A549 (cell line): ENCODE data around the gene ALDH1L1. TPM values are rescaled to one million over a fixed set of nuclear protein-coding genes. Genes with fewer than 3 reads are reported as not detected.

Experiments used
- ATAC-seq, 2 experiments: fragments of 200-7000 bp in 1 of 2; fragments of >200 bp in 1 of 2; cut with Nextera tagmentation in 1 of 2; cut with Tn5 transposase in 1 of 2; 3 replicates each; pipeline versions ENCODE4 v1.8.0 to v1.9.1; 2018 to 2020; ENCODE audit warnings: mild to moderate bottlenecking in 1 of 2, moderate library complexity in 1 of 2
- CTCF ChIA-PET: fragments of 300-600 bp; sonication (Branson Sonifier 250); formaldehyde crosslinking; extraction: SDS; loops from one replicate; lab custom pipeline; 2021; ENCODE audit warnings: antibody characterized with exemption, inconsistent platforms; lab: Yijun Ruan, JAX
- POLR2A ChIA-PET: fragments of 350-600 bp; formaldehyde crosslinking; extraction: SDS; loops from one replicate; lab custom pipeline; 2021; ENCODE audit warnings: antibody characterized with exemption, inconsistent platforms; lab: Yijun Ruan, JAX
- DNase-seq, 2 experiments: peaks; one replicate each; pipeline versions ENCODE4 v3.0.0 to v3.0.0-alpha.2; 2011 to 2016; ENCODE audit warnings: low read depth in 1 of 2, low spot score in 1 of 2
- FAIRE-seq: peaks from 2 replicates; lab custom pipeline; 2011; peaks lifted over from hg19 to GRCh38; lab: Jason Lieb, UNC
- H3K27ac ChIP-seq, 2 experiments: fragments of >200 bp; sonication (Bioruptor Twin); formaldehyde crosslinking; 3 replicates each; pipeline ENCODE4 v1.5.1; 2016 to 2017
- H3K4me1 ChIP-seq: fragments of >200 bp; sonication (Bioruptor Twin); formaldehyde crosslinking; 3 replicates; pipeline ENCODE4 v1.6.1; 2016
- H3K4me2 ChIP-seq: fragments of >200 bp; sonication (Bioruptor Twin); formaldehyde crosslinking; 3 replicates; pipeline ENCODE4 v1.6.1; 2016
- H3K4me3 ChIP-seq: fragments of >200 bp; sonication (Bioruptor Twin); formaldehyde crosslinking; 3 replicates; pipeline ENCODE4 v1.5.1; 2016
- H3K9me3 ChIP-seq: fragments of >200 bp; sonication (Bioruptor Twin); formaldehyde crosslinking; 3 replicates; pipeline ENCODE4 v1.6.1; 2016
- BHLHE40 ChIP-seq: IDR thresholded peaks from 2 replicates; pipeline ENCODE4 v1.6.1; 2012; ENCODE audit warnings: low read depth, low read length, inconsistent platforms
- CBX8 ChIP-seq: fragments of 200-600 bp; sonication (generic); IDR thresholded peaks from 2 replicates; pipeline ENCODE4 v1.6.1; 2016
- FOSL2 ChIP-seq, 2 experiments: fragments of 450-650 bp in 1 of 2; fragments of >200 bp in 1 of 2; sonication (Bioruptor Twin) in 1 of 2; formaldehyde crosslinking; IDR thresholded peaks; 2 replicates each; pipeline versions ENCODE4 v1.5.0 to v1.6.1; 2016 to 2020; ENCODE audit warnings: mild to moderate bottlenecking in 1 of 2, moderate library complexity in 1 of 2
- FOXS1 ChIP-seq: fragments of 250-450 bp; sonication (Bioruptor Pico); IDR thresholded peaks from 2 replicates; pipeline ENCODE4 v1.5.0; 2020; ENCODE audit warnings: mild to moderate bottlenecking, moderate library complexity
- KDM5A ChIP-seq: fragments of 200-600 bp; sonication (generic); IDR thresholded peaks from 2 replicates; pipeline ENCODE4 v1.6.1; 2016; ENCODE audit warnings: antibody characterized with exemption, mild to moderate bottlenecking
- MAFK ChIP-seq: fragments of 450-650 bp; IDR thresholded peaks from 2 replicates; pipeline ENCODE4 v1.6.1; 2014; ENCODE audit not compliant: partially characterized antibody
- PHF8 ChIP-seq: fragments of 200-600 bp; sonication (generic); IDR thresholded peaks from 2 replicates; pipeline ENCODE4 v1.6.1; 2016; ENCODE audit warnings: low read depth, mild to moderate bottlenecking, antibody characterized with exemption, moderate library complexity, borderline replicate concordance
- POLR2A ChIP-seq: IDR thresholded peaks from 2 replicates; pipeline ENCODE4 v1.6.1; 2012; ENCODE audit warnings: mild to moderate bottlenecking, low read length
- RAD21 ChIP-seq, 2 experiments: fragments of >200 bp in 1 of 2; sonication (Bioruptor Twin) in 1 of 2; formaldehyde crosslinking in 1 of 2; IDR thresholded peaks in 1 of 2; conservative IDR thresholded peaks in 1 of 2; 2 replicates in 1 of 2; 3 replicates in 1 of 2; pipeline ENCODE4 v1.6.1; 2012 to 2018; ENCODE audit warnings: inconsistent platforms in 1 of 2
- RCOR1 ChIP-seq: fragments of 150-350 bp; IDR thresholded peaks from 2 replicates; pipeline ENCODE4 v1.6.1; 2014; ENCODE audit warnings: antibody characterized with exemption, low read length, low read depth
- REST ChIP-seq: fragments of 200-600 bp; sonication (generic); IDR thresholded peaks from 2 replicates; pipeline ENCODE4 v1.6.1; 2016; ENCODE audit warnings: antibody characterized with exemption, mild to moderate bottlenecking, moderate library complexity
- RNF2 ChIP-seq: fragments of 200-600 bp; sonication (generic); IDR thresholded peaks from 2 replicates; pipeline ENCODE4 v1.6.1; 2016; ENCODE audit warnings: low read depth, mild to moderate bottlenecking, antibody characterized with exemption, moderate library complexity, borderline replicate concordance
- TP53 ChIP-seq: fragments of 250-450 bp; sonication (Bioruptor Pico); IDR thresholded peaks from 2 replicates; pipeline ENCODE4 v1.5.0; 2021; ENCODE audit warnings: mild to moderate bottlenecking, moderate library complexity
- ZNF302 ChIP-seq: fragments of 250-450 bp; sonication (Bioruptor Pico); IDR thresholded peaks from 2 replicates; pipeline ENCODE4 v1.9.0; 2021; ENCODE audit warnings: inconsistent platforms, mild to moderate bottlenecking, moderate library complexity
- WGBS: methylation state at CpG from one replicate; pipeline ENCODE4 v1.1.6; 2017; ENCODE audit errors: missing lambda C conversion rate; 5-methylcytosine and 5-hydroxymethylcytosine counted together
- polyA plus RNA-seq, 4 experiments: library from polyadenylated mRNA; depleted of rRNA in 3 of 4; stranded (reverse); fragments of >200 nt; fragmentation: RNase III in 1 of 4; extraction: RNeasy Plus Mini Kit Qiagen cat#74134 plus additional on column Dnase treatment in 1 of 4; gene quantifications; 2 replicates in 3 of 4; 3 replicates in 1 of 4; pipeline ENCODE4 v1.2.3, GENCODE V29; 2011 to 2017
- TF ChIP-seq, protein P1 (sequence below): fragments of >200 bp; sonication (Bioruptor Twin); formaldehyde crosslinking; IDR thresholded peaks from 2 replicates; pipeline ENCODE4 v1.6.1; 2016
- TF ChIP-seq, protein P2 (sequence below): IDR thresholded peaks from 2 replicates; pipeline ENCODE4 v1.6.1; 2012
- TF ChIP-seq, protein P3 (sequence below): fragments of 450-650 bp; IDR thresholded peaks from 2 replicates; pipeline ENCODE4 v1.6.1; 2014; ENCODE audit warnings: antibody characterized with exemption
- TF ChIP-seq, protein P4 (sequence below): fragments of >200 bp; sonication (Bioruptor Twin); formaldehyde crosslinking; IDR thresholded peaks from 3 replicates; pipeline ENCODE4 v1.5.1; 2016

Gene ALDH1L1
- polyA plus RNA-seq, 2 of the 4 experiments (the other 2 are of a cell fraction): 0.14 to 0.18 TPM

DNA sequence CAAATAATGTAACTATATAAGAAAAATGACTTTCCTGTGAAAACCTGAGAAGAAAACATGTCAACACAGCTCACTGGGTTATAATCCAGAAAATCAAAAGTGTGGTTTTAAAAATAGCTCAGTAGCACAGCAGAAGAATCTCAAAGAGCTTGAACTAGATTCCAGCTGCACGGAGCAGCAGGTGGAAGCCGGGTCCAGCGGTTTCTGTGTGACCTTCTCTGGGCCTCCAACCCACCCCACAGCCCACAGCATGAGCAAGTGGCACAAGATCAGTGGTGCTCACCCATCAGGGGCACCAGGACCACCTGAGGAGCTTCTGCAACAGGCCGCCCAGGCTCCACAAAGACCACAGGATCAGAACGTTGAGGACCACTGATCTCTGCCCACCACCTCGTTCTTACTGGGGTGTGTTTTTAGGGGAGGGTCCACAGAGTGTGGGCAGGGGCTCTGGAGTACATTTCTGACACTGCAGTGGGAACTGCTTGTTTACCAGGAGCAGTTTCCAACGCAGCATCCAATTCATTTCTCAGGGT lies 119.7 kb downstream of the ALDH1L1 start:
- 71% methylated on average over 5 of the region's 7 CpGs for WGBS
- FAIRE-seq (no peak), DNase-seq (no peak), ATAC-seq (no peak)
- ChIA-PET POLR2A (no interaction called here), CTCF (no interaction called here)
- TF ChIP-seq ZNF302: no peak
- H3K27ac ChIP-seq: no peak overlapping the region
- H3K4me1 ChIP-seq: peaks cover 9% of the 10 kb centered on the region
- H3K4me2 ChIP-seq: no peak overlapping the region
- H3K9me3 ChIP-seq: no peaks in the 10 kb centered on the region
- no peak overlapping the region for H3K4me3 ChIP-seq

DNA sequence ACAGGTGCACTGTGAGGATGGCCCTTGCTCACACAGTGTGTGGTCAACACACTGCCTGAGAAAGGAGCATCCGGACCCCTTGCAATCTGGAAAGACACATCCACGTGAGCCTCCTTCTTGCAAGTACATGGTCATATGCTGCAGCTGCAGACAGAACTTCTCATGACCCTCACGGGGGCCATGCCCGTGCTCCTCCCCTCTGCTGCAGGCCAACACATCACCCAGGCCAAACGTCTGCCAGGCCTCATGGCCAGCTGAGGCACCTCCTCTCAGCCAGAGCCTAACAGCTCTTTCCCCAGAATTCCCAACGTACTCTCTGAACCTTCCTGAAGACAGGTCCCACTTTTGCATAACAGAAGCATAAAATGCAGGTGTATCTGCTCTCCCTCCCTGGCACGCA lies 121.7 kb downstream of the ALDH1L1 start:
- FAIRE-seq: no peak
- ATAC-seq: no peak

GRCh38 chr3:126057936-126058335 lies 122.5 kb downstream of the ALDH1L1 start:
- POLR2A ChIA-PET: no interaction called here
- no peak overlapping the region; a peak in 1 of 6 replicates for H3K27ac ChIP-seq
- TF ChIP-seq REST (no peak), RAD21 (conservative IDR thresholded peaks at IDR 0.05 in 1 of 2, IDR thresholded peaks at IDR 0.05 in 1 of 2) (no peak), RCOR1 (no peak), BHLHE40 (no peak), RNF2 (no peak)
- TF ChIP-seq, protein P1, sequence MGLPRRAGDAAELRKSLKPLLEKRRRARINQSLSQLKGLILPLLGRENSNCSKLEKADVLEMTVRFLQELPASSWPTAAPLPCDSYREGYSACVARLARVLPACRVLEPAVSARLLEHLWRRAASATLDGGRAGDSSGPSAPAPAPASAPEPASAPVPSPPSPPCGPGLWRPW: no peak
- TF ChIP-seq, protein P2, sequence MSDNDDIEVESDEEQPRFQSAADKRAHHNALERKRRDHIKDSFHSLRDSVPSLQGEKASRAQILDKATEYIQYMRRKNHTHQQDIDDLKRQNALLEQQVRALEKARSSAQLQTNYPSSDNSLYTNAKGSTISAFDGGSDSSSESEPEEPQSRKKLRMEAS: no peak

More for the DNA sequence above, 121.7 kb downstream of the ALDH1L1 start:
- TF ChIP-seq, protein P3, sequence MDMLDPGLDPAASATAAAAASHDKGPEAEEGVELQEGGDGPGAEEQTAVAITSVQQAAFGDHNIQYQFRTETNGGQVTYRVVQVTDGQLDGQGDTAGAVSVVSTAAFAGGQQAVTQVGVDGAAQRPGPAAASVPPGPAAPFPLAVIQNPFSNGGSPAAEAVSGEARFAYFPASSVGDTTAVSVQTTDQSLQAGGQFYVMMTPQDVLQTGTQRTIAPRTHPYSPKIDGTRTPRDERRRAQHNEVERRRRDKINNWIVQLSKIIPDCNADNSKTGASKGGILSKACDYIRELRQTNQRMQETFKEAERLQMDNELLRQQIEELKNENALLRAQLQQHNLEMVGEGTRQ: no peak
- TF ChIP-seq RNF2: no peak
- TF ChIP-seq, protein P4, sequence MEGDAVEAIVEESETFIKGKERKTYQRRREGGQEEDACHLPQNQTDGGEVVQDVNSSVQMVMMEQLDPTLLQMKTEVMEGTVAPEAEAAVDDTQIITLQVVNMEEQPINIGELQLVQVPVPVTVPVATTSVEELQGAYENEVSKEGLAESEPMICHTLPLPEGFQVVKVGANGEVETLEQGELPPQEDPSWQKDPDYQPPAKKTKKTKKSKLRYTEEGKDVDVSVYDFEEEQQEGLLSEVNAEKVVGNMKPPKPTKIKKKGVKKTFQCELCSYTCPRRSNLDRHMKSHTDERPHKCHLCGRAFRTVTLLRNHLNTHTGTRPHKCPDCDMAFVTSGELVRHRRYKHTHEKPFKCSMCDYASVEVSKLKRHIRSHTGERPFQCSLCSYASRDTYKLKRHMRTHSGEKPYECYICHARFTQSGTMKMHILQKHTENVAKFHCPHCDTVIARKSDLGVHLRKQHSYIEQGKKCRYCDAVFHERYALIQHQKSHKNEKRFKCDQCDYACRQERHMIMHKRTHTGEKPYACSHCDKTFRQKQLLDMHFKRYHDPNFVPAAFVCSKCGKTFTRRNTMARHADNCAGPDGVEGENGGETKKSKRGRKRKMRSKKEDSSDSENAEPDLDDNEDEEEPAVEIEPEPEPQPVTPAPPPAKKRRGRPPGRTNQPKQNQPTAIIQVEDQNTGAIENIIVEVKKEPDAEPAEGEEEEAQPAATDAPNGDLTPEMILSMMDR: no peak
- no peak for TF ChIP-seq FOXS1
- TF ChIP-seq BHLHE40: no peak
- TF ChIP-seq MAFK: no peak
- no peak for TF ChIP-seq FOSL2 (IDR thresholded peaks at IDR 0.05)
- no peak for TF ChIP-seq FOSL2 (CRISPR knock-in tag; IDR thresholded peaks at IDR 0.05)
- TF ChIP-seq TP53 (CRISPR knock-in tag): no peak
- no peak for TF ChIP-seq CBX8
- no peak for TF ChIP-seq PHF8
- TF ChIP-seq POLR2A: no peak
- TF ChIP-seq, protein P1: no peak
- TF ChIP-seq KDM5A: no peak
- no peak for TF ChIP-seq REST
- TF ChIP-seq, all 56 proteins: peak for 0
- H3K4me1 ChIP-seq: peaks cover 13% of the 10 kb centered on the region
- DNase-seq: no peak
- H3K4me3 ChIP-seq: no peak overlapping the region
- WGBS: 67% methylated on average over 7 of the region's 7 CpGs
- POLR2A ChIA-PET: no interaction called here
- H3K27ac ChIP-seq: no peak overlapping the region
- CTCF ChIA-PET: no interaction called here
- no peak overlapping the region for H3K4me2 ChIP-seq
- H3K9me3 ChIP-seq: no peaks in the 10 kb centered on the region

More at GRCh38 chr3:126057936-126058335, 122.5 kb downstream of the ALDH1L1 start:
- CTCF ChIA-PET: no interaction called here
- no peak for ATAC-seq
- WGBS: 92% methylated on average over 13 of the region's 13 CpGs
- no peak for DNase-seq
- H3K9me3 ChIP-seq: no peaks in the 10 kb centered on the region
- H3K4me1 ChIP-seq: peaks cover 14% of the 10 kb centered on the region
- no peak overlapping the region for H3K4me3 ChIP-seq
- H3K4me2 ChIP-seq: no peak overlapping the region
- no peak for FAIRE-seq
